Measurements from ENCODE around the gene YPEL2.

- TF ChIP-seq SIN3A (IDR thresholded peaks at IDR 0.05; ENCODE audit: borderline replicate concordance, insufficient read depth, low read length) = no peak
- no peak for TF ChIP-seq POLR2AphosphoS5 (IDR thresholded peaks at IDR 0.05; ENCODE audit: low read depth, low read length)
These were observed 4.2 kb downstream of the YPEL2 start for GRCh38 chr17:59335685-59336084.

Data from PFSK-1 (cell line).